Epithelial cell of esophagus (primary cell): ENCODE measurements around the gene WNT3.

Source experiments
- DNase-seq: peaks from one replicate; pipeline ENCODE4 v3.0.0; 2010; ENCODE audit warnings: low read depth
- H3K4me3 ChIP-seq: 2 replicates; pipeline ENCODE4 v1.5.1; 2011; ENCODE audit warnings: mild to moderate bottlenecking, low read length, control low read depth
- TF ChIP-seq, protein P1 (sequence below): IDR thresholded peaks from 2 replicates; pipeline ENCODE4 v1.5.1; 2011; ENCODE audit warnings: low read depth, mild to moderate bottlenecking, low read length, control low read depth, inconsistent platforms; ENCODE audit not compliant: insufficient read depth; ENCODE audit errors: missing control alignments

Gene WNT3

DNA sequence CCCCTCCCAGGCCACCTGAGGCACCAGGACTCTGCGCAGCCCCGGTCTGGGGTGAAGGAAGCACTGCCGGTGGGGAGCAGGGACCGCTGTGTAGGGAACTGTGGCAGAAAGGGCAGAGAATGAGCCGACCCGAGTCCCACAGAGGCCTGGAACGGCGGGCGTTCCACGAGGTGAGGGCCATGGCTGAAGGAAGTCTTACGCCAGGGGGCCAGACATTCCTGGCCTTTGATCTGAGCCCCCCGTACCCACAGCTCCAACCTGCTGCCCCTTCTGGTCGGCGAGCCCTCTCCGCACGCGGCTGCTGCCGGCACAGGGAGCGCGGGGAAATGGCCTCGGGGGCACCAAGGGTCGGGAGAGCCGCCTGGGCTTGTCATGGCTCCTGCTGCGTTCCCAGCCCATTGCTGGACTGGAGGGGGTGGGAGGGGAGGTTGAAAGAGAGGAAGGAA, 1.4 kb upstream of the WNT3 start:
- DNase-seq, result no peak
- TF ChIP-seq, protein P1, sequence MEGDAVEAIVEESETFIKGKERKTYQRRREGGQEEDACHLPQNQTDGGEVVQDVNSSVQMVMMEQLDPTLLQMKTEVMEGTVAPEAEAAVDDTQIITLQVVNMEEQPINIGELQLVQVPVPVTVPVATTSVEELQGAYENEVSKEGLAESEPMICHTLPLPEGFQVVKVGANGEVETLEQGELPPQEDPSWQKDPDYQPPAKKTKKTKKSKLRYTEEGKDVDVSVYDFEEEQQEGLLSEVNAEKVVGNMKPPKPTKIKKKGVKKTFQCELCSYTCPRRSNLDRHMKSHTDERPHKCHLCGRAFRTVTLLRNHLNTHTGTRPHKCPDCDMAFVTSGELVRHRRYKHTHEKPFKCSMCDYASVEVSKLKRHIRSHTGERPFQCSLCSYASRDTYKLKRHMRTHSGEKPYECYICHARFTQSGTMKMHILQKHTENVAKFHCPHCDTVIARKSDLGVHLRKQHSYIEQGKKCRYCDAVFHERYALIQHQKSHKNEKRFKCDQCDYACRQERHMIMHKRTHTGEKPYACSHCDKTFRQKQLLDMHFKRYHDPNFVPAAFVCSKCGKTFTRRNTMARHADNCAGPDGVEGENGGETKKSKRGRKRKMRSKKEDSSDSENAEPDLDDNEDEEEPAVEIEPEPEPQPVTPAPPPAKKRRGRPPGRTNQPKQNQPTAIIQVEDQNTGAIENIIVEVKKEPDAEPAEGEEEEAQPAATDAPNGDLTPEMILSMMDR, result no peak
- no peak overlapping the region for H3K4me3 ChIP-seq

- peak overlapping the region; percentile 16 for H3K4me3 ChIP-seq
- DNase-seq, result no peak
- TF ChIP-seq, protein P1, result no peak
Measured at GRCh38 chr17:46818929-46819859, 702 bp upstream of the WNT3 start.

DNA sequence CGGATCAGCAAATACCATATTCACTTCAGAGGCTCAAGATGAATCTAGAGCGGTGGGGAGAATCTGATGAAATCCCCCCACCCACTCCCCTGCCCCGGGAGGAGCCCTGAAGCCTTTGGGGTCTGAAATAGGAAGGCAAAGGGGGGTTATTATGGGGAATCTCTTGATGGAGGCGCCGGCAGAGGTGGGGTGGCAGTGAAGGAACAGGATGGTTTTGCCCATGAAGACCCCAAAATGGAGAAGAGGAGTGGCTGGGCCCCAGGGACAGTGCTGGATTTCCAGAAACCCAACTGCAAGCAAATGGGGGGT, 637 bp downstream of the WNT3 start:
- DNase-seq, result no peak
- H3K4me3 ChIP-seq, result no peak overlapping the region
- TF ChIP-seq, protein P1, result no peak

DNA sequence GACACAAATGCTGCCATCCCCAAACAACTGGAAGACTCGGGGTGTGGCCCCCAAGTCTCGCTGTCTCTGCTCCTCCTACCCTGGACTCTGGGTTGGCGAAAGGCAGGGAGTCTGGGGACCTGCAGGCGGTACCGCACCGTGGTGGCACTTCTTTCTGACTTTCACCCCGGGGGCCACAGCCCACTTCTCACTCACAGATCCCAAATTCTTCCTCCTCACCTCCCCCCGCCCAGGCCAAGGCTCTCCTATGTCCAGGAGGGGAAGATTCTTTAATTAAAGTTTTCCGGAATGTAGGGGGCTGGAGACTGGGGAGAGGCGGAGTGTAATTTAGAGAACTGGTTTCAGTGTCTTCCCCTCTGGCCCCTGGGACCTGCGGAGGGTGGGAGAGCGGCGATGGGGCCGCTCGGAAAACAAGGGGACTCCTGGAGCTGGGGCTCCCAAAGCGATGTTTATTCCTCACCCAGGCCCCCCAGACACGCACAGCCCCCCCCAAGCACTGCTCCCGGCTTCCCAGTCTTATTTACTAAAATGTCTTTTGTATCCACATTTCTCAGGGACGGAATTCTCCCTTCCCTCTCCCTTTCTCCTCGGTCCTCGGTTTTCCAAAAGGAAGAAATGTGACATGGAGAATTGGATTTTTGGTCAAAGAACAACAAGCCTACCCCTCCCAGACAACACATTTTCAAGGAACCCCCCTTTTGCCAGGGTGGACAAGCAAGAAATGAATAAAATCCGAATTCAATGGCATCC, 1.2 kb downstream of the WNT3 start:
- TF ChIP-seq, protein P1, result no peak
- H3K4me3 ChIP-seq, result no peak overlapping the region
- no peak for DNase-seq

DNA sequence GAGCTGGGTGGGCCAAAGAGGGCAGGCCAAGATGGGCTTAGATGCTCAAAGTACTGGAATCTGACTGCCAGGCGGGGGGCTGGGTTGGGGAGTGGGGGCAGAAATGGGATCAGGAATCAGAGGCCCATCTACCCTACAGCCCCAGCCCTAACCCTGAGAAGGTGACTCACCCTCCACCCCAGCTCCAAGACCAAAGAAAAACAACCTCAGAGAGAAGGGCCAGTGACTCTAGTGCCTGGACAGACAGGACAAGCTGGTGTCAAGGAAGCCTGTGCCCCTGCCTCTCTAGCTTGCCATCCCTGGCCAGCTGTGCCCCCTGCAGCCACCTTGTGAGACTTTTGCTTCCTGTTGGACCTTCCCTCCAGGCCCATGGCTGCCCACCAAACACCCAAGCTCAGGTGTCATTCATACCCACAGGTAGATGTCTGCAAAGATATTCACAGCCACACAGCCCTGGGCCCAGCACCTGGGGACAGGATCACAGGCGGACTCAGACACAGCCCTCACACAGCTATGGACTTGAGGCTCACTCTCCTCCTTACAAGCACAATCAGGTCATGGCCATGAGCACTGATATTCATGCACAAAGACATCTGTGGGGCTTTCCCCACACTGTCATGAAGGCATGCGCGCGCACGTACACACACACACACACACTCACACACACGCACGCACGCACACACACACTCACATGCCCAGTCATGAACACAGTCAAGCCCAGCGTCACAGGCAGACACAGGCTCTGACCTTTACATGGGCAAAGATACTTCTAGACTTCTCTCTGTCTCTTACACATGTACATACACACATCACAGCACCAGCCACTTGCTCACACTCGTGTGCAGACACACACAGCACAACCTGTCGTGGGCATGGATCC, 2.8 kb downstream of the WNT3 start:
- no peak overlapping the region for H3K4me3 ChIP-seq
- TF ChIP-seq, protein P1, result no peak
- peak; percentile 12 for DNase-seq

DNA sequence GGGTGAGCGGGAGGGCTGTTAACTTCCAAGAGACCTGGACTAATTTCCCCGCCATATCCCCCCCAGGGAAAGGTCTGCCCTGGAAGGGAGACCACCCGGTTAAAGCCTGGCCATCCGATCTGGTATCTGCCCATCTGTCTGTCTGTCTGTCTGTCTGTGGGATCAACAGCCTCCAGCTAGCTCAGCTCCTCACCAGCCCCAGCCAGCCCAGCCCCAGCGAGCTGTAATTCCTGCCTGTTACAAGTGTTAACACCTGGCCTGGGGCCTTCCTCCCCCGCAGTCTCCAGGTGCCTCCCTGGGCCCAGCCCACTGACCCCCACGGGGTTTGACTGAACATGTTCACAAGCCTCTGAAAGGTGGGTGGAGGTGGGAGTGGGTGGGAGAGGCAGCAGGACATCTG, 4.0 kb downstream of the WNT3 start:
- TF ChIP-seq, protein P1, result no peak
- DNase-seq, result no peak
- no peak overlapping the region for H3K4me3 ChIP-seq
